ENCODE data around the gene TLR8. TPM values are rescaled to one million over a fixed set of nuclear protein-coding genes. Genes with fewer than 3 reads are reported as not detected.

Gene TLR8
- not detected in 5 replicates for total RNA-seq (2022; extraction: Qiagen RNA extraction; ENCODE audit: low read depth)

GRCh38 chrX:12906046-12906761, at the start of gene TLR8:
Gene TLR8 (plus strand): TSS chrX:12906620. CDS start chrX:12906707, 87 bp downstream.

GRCh38 chrX:12866451-12867377, 39.7 kb upstream of the TLR8 start, which contains the start of gene TLR7:
Gene TLR7 (plus strand): TSS chrX:12867072. CDS start chrX:12867579, 507 bp downstream.

Other genes with a start within 250 kb of the TLR8 start
- 30.7 to 44.9 TPM (median 39.6 TPM) in 5 replicates for gene PRPS2, start 115.2 kb upstream of the TLR8 start, total RNA-seq (2022; extraction: Qiagen RNA extraction; ENCODE audit: low read depth)
- not detected in 5 replicates for gene TLR7, start 39.5 kb upstream of the TLR8 start, total RNA-seq (2022; extraction: Qiagen RNA extraction; ENCODE audit: low read depth)
- 5,171 to 8,032 TPM (median 5,790 TPM) in 5 replicates for gene TMSB4X, start 68.5 kb downstream of the TLR8 start, total RNA-seq (2022; extraction: Qiagen RNA extraction; ENCODE audit: low read depth)
- 0.13 TPM in 1 of 5 replicates, not detected in the others for gene FAM9C, start 138.0 kb downstream of the TLR8 start, total RNA-seq (2022; extraction: Qiagen RNA extraction; ENCODE audit: low read depth)

Data from A549 treated with GW870086 at 1 μM for 4 hours (cell line).